HuH-7 (cell line): Measurements from ENCODE around the gene SLC8A1.

ENCODE experiments used
- DNase-seq: peaks from one replicate; pipeline ENCODE4 v3.0.0; 2011; ENCODE audit warnings: low spot score

Gene SLC8A1

DNA sequence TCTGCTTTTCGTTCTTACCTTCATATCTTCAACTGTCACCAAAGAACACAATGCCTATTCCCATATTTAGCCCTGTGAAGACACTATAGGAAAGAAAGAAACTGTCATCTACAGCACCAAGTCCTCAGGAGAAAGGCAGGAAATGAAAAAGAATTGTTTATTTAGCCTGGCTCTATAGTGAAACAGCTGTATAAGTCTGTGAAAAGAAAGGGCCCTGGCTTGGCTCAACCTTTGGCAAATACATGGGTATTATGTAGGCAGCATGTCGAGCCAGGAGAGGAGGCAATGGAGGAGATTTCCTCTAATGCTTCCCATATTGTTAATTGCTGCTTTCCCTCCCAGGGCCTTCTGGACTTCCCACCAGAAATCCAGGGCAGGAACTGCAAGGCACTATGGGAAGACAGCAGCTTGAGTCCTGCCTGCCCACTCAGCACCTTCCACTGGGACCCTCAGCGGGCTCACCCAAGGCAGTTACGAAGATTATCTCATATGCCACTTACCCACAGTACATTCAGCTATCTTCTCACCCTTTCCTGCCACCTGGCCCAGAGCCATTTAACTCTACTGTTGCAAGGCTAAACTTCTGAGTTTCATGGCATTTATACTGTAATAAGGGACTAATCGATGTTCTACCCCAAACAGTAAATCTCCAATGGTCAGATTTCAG is 30.1 kb downstream of the SLC8A1 start:
- DNase-seq, result no peak

DNA sequence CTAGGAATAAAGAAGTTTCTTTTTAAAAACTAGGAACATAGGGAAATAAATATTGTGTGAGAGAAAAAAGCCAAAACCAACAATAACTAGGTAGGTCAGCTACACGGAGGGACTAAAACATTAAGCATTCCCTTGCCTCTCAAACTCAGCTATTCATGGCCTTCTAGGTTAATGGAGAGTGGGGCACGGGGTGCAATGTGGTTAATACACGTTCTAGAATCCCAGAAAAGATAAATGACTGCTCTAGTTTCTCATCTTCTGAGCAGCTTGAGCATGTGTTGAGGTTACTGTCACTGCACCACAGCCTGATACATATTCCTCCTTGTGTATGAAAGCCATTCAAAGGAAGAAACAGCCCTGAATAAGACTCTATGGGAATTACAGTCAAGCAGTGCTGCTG is 31.4 kb downstream of the SLC8A1 start:
- DNase-seq, result no peak

DNA sequence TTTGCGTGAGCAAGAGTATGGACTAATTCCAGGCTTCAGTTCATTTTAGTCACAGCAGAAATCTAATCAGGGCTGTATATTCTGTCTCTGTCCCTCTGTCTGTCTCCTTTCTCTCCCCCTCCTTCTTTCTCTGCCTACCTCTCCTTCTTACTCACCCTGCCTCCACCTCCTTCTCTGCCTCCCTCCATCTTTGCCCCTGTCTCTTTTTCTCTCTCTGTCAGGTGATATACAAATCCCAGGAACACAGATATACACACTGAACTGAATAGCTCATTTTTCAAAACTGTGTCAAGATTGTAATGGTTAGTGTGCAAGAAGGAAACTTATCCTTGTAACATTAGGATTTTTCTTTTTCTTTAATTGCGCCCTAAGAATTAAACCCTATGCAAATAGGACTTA is 32.5 kb downstream of the SLC8A1 start:
- no peak for DNase-seq

DNA sequence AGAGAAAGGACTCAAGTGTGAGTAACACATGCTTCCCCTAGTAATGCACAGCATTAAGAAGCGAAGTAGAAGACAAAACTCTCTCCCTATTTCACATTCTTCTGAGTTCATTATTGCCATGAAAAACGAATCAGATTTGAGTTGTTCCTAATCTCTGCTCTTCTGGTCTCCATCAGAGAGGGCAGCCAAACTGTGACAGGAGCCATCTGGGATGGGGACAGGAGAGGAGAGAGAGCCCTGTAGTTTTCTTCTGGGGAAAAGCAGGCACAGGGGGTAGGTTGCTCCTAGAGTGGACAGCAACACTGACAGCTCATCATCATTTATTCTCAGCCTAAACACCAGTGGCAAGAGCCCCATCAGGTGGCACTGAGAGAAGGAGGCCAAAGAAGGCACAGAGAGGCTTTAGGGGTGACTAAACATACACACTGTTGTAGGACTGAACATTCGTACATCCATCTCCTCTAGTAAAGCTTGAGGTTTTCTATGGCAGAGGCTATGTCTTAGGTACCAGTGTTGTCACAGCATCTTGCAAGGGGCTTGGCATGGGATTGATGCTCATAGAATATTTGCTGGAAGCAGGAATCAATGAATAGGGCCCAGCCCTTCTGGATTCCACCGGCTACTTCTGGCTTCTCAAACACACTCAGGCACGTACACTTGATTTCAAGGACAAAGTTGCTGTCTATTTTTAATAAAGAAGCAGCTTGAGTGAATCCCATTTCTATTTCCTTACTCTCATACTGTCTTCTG is 33.1 kb downstream of the SLC8A1 start:
- DNase-seq, result no peak

DNA sequence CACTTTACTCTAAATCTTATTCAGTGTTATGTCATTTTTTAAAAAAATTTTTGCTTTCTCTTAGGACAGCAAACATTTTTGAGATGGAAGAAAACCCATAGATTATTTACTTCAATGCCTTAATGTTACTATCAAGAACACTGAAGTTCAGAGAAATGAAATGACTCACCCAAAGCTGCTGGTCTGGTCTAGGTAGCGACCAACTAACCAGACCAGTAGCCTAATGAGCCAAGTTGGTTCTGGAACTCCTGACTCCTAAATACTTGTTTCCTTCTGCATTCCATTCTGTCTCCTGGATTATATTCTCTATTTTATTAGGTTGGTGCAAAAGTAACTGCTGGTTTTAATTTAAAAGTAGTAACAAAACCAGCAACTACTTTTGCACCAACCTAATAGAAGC is 35.4 kb downstream of the SLC8A1 start:
- no peak for DNase-seq

DNA sequence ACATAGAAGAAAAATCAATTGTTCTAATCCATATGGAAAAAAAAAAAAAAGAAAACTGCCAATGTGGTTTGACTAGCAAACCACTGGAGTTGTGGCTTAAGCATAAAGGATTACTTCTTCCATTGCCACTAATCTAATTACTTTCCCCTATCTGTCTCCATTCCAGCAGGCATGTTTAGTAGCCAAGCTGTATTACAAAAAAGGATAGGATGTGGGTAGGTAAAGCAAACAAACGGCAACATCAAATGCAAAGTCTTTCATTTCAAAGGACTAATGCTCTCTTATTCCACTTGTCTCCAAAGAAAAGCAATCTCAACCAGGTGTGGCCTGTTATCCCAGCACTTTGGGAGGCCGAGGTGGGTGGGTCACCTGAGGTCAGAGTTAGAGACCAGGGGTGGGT is 36.5 kb downstream of the SLC8A1 start:
- no peak for DNase-seq

DNA sequence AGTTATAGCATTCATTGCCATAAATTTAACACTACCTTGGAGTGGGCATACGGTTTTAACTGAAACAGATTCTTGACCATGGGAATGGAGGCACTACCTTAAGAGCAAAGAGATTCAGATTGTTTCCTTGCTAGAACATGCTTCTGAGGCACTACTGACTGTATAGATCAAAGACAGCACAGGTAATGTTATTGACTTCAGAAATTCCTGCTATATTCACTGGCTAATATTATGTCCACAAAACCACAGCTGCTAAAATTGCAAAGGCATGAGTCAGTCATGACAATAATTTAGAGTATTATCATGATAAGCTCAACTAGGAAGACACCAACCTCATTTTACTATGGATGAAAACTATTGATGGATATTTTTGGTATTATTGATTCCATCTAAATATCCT is 39.4 kb downstream of the SLC8A1 start:
- DNase-seq, result no peak

DNA sequence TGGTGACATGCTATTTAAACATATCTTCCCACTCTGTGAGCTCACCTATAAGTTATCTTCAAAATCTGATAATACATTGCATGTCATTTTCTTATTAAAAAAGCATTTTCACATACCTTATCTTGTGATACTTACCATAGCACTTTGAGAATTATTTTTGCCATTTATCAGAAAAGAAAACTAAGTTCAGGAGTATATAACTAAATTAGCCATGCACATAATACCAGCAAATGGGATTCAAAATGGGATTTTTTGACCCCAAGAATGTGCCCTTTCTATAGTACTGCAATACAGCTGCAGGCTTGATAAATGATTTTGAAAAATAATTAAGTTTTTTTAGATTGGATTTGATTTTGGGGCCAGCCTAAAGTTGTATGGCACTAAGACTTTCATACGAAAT is 41.2 kb downstream of the SLC8A1 start:
- DNase-seq, result no peak

DNA sequence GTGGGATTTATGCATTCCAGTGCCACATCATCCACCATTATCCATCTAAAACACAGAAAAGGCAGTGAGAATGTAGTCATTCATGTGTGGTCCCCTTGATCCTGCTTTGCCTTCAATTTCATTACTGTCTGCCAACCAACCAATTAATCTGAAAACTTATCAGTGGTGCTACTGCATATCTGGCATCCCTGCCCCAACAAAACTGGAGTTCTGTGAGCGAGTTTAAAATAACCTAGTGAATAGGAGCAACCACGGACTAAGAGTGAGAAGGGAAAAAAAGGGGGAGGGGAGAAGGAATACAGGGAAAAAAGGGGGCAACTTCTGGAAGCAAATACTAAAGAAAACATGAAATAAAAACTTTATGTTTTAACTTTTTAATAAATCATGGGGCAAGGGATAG is 42.2 kb downstream of the SLC8A1 start:
- no peak for DNase-seq

DNA sequence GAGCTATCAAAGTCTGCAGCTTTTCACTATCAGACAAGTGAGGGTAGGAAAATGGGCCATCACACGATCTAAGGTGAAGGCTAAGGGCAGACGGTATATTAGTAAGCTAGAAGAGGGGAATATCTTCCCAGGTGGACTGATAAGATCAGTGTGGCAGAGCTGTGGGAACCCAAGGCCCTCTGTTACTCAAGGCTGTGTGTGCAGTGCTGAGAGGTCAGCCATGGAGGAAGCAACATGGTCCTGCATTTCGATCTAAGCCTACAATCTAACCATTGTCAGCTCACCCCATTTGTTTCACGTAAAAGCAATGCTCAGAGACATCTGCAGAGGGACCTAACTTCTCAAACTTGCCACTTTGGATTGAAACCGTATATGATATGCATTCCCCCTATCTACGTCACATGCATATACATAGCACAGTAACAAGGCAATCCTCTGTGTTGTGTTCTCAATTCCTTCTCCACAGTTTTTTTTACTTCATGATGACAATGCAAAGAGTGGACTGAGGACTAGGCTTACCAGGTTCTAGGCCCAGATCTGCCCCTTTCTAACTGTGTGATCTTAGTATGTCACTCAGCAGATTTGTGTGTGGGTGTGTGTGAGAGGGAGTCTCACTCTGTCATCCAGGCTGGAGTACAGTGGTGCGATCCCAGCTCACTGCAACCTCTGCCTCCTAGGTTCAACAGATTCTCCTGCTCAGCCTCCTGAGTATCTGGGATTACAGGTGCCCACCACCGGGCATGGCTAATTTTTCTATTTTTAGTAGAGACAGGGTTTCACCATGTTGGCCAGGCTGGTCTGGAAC is 45.2 kb downstream of the SLC8A1 start:
- no peak for DNase-seq

DNA sequence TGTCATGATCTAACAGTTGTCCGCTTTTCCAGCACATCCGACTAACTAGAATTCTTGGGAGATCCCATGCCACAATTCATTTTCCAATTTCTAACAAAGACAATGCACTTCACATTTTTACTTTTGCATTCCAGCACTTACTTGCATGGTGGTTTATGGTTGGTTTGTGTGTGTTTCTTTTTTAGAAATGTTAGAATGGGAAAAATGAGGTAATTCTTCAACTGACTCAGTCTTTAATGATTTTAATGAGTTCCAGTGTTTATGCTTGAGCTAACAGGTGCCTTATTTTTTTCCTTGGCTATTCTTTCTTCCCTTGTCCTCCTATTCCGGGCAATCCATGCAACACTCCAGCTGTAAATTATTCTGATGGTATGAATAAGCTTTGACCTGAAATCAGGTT is 46.4 kb downstream of the SLC8A1 start:
- no peak for DNase-seq

DNA sequence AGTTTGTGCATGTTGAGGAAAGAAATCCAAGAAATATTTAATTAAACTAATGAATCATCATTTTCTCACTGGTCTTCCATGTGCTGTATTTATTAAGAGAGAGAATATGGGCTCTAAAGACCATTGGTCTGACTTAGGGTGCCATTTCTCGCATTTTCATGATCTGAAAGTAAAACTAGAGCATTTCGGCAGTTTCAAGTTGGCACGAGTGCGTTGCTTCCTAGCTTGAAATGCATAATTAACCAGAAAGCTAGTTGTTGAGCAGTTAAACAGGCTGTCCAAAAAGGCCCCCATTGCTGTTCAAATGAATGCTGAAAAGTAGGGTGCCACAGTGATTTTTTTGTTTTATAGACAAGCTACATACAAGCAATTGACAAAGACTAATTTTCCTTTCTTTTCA is 47.4 kb downstream of the SLC8A1 start:
- no peak for DNase-seq

DNA sequence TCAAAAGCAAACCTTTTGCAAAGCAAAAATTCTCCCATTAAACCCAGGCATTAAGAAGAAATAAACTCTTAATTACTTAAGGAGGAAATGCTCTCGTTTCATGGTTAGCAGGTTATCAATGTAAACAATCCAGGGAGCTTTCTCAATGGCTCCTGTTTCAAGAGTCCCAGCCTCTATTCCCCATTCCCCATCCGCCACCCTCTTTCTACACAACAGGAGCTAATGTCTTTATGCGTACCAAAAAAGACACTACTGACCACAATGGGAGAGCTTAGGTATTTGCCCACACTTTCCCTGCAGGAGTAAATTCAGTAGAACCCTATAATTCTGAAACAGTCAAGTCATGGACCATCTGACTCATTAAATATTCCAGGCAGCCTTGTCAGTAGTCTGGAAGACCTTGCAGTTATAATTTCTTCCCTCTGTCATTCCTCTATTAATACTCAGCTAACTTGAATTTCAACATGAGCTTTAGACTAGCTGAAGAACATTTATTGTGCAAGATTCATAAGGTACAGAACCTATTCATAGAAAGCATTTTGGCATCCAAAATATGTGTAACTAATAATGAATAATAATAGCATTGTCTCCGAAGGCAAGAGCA is 48.6 kb downstream of the SLC8A1 start:
- no peak for DNase-seq

DNA sequence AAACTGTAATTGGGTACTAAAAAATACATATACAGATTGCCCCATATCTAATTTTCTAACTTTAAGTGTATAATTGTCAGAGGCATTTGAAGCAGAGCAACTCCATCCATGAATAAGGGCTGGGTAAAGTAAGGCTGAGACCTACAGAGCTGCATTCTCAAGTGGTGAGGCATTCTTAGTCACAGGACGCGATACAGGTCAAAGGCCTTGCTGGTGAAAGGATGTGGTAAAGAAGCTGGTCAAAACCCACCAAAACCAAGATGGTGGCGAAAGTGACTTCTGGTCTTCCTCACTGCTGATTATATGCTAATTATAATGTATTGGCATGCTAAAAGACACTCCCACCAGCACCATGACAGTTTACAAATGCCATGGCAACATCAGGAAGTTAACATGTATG is 50.0 kb downstream of the SLC8A1 start:
- no peak for DNase-seq

DNA sequence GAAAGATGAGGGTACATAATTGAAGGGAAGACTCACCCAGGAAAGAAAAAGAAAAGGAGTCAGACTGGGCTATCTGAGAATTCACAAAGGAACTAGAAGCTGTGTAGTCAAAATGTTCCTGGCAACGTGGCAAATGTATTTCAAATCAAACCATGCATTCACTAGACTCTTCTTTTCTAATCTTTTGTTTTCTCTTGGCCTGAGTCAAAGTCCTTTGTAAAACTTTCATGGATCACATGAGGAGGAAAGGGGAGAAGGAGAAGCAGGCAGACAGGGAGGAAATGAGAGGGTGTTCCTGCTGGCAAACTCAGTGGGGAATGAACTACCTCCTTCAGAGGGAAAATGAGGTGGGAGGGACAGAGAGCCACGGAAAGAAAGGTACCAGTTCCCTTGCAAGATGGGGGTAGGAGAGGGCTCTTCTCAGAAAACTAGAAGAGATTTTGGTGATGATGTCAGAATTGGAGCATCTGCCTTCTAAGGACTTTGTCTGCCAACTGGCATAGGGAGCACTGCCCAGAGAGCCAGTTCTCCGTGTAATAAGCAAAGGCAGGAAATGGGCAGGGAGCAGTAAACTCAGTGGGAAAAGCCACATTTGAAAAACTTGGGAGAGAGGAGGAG is 51.4 kb downstream of the SLC8A1 start:
- DNase-seq, result no peak

DNA sequence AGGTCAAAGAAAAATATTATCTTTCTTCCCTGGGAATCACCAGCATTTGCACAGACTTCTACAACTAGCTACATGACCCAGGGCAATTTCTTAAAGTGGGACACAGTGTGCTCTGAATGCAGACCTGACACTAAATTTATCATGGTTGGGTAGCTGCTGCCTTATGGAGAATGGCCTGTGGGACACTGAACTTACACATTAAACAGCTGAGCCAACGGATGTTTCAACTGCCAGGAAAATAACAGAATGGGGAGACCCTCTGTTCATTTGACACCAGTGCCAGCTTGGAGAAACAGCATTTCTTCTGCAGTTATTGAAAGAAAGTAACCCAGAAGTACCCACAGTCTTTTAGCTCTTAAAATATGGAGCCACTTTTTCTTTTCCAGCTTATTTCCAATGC is 54.1 kb downstream of the SLC8A1 start:
- DNase-seq, result no peak

DNA sequence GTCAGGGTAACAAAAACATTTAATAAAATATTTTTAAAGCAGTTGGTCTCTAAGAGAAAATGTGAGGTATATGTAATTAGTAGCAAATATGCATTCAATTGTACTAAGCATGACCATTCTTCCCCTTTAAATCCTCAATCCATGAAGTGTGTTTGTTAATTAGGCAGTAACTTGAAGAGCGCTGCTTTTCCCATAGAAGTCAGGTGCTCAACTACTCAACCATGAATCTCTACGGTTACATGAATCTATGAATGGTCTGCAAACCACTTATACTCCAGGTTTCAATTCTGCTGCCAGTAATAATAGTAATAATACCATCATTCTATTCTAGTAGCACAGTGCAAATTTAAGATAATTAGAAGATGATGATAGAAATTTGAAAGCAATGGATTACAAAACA is 55.8 kb downstream of the SLC8A1 start:
- no peak for DNase-seq

DNA sequence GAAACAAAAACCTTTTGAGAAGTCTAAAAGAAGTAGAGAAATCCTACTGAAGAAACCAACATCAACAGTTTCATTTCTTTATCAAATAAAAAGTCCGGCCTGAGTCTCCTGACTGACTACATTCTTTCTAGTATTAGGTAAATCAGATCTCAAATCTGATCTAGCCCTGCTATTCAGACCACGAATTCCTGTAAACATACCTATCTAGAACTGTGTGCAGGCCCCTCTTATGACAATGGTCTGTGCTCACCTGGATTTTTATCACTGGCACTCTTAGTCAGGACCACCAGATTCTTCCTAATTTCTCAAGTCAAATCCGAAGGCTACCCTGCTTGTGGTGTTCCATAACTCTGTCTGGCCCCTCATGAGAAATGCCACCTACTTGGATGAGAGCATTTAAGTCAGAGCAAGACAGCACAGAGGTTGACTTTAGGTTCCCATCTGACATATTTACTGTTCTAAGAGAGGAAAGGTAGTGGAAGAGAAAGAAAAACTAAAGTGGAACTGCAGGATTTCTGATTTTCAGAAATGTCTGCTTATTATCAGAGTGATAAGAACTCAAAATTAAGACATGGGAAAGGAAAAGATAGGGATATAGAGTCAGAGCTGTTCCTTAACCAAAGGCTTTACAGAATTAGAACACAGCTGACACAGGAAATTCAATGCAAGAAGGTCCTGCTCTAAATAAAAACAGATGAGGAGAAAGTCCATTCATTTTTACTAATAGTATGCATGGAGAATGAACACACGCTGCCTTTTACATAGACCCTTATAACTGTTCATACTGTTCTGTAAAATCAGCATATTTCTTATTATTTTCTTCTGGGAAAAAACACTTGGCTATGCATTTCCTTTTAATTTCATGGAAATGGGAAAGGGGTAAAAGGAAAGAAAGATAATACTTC is 56.5 kb downstream of the SLC8A1 start:
- no peak for DNase-seq

DNA sequence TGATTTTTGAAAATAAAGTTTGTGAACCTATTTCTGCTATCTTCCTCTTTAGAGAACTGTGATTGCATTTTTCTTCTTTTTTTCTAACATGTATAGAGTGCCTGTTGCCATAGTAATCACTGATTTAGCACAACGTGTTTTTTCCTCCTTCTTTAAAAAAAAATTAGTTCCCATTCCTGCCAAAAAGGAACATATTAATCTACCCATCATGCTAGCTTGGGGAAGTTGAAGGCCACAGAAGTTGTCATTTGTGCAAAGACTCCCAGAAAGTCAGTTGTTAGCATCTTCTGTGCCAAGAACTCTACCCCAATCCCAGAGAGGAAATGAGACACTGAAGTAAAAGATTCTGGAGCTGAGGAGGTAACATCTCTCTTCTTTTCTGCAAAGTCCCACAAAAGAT is 57.3 kb downstream of the SLC8A1 start:
- no peak for DNase-seq

DNA sequence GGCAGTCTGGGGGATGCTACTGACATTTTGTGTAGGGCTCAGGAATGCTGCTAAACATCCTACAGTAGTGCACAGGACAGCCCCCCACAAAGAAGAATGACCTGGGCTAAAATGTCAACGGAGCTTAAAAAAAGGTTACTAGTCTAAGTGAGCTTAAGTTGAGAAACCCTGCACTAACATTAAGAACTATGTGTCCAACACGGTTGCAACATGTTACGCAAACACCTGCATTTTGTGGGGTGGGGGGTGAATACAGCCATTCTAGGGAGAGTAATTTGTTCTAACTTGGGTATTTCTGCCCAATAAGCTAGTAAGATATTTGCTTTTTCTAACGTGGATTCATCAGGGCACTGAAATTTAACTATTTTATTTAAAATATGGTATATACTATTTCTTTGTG is 57.9 kb downstream of the SLC8A1 start:
- no peak for DNase-seq

DNA sequence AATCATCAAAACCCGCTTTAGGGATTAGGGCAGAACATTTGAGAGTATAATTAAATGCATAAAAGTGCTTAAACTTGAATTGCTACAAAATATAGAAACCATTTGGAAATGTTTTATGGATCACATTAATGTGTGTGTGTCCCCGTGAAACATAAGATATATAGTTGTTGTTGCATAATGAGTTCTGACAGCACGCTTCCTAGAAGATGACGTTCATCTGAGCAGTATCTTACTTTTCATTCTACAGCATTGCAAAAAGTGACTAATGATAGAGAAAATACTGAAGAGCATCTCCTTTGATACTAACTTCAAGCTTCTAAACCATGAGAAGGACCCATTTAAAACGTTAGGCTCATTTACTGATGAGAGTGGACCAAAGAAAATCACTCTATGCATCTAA is 63.7 kb downstream of the SLC8A1 start:
- DNase-seq, result no peak
